NCI-H2029 treated with DMSO at 0.1 percent for 48 hours (cell line): ENCODE data around the gene TOR4A.

Source experiments
- DNase-seq: peaks from one replicate; lab custom pipeline; 2025; lab: John Stamatoyannopoulos, UW

Gene TOR4A

DNA sequence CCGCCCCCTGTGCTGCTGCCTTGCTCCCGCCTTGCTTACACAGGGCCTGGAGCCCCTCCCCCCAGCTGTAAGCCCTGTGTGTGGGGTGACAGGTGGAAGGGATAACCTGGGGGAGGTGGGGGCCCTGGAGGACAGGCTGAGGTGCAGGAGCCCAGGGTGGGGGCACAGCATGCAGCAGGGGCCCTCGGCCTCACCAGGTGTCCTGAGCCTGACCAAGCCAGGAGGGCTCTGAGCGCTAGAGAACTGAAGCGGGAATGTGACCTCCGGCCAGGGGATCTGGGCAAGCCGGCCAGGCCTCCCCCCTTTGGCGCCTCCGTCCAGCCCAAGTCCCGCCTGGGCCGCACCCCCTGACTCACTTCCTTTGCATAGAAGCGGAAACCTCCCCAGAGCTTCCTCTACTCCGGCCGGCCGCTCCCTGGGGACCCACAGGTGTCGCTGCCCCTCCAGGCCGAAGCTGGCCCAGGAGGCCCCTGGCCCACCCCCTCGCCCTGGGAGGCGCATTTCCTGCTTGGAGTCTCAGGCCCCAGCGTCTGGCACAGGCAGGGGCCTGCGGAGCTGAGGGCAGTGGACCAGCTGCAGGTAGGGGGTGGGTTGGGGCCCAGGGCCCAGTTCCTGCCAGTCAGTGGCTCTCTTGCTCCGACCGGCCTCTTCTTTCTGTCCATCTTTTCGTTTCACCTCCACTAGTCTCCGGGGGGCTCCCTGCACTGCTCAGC is at the start of gene TOR4A:
Gene TOR4A, plus strand, starts transcription at position 398 of the 713 bp plus-strand sequence. CDS start 964 bp downstream, outside the sequence.
- no peak for DNase-seq

DNA sequence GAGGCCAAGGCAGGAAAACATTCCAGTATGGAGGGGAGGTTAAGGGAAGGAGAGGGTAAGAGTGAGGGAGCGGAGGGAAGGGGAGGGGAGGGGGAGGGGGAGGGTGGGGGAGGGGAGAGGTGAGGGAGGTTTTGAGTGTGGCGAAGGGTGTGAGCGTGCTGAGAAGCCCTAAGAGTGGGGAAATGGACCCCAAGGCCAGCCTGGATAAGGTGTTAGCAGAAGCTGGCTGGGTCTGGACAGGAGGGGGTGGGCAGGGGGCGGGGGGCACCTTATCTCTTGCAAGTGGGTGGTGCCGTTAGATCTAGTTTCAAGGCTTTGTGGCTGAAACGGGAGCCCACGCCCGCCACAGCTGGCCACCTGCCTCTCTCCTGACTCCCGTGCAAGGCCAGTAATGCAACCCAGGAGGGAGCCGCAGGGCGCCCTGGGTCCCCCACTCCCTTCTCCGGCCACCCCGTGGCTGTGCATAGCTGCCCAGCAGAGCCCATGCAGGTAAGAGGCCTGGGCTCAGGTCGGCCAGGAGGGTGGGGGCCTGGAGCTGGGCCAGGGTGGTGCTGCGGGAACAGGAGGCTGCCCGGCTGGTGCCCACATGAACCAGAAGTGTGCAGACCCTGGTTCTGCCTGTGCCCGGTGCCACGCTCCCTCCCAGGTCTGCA is 49.5 kb upstream of the TOR4A start:
- DNase-seq: no peak

DNA sequence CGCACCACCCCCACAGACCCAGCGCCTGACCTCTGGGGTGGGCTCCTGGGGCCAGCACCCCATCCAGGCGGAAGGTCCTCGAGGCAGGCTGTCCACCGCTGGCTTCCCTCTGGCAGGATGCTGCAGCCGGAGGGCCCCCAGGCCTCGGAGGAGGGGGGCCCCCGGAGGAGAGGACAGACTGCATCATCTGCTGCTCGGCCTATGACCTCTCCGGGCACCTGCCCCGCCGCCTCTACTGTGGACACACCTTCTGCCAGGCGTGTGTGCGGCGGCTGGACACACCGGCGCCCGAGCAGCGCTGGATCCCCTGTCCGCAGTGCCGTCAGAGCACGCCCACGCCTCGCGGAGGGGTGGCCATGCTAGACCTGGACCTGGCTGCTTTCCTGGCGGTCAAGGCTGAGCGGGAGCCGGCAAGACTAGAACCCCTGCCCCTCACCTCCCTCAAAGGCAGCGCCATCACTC is 49.0 kb upstream of the TOR4A start:
- DNase-seq: no peak

DNA sequence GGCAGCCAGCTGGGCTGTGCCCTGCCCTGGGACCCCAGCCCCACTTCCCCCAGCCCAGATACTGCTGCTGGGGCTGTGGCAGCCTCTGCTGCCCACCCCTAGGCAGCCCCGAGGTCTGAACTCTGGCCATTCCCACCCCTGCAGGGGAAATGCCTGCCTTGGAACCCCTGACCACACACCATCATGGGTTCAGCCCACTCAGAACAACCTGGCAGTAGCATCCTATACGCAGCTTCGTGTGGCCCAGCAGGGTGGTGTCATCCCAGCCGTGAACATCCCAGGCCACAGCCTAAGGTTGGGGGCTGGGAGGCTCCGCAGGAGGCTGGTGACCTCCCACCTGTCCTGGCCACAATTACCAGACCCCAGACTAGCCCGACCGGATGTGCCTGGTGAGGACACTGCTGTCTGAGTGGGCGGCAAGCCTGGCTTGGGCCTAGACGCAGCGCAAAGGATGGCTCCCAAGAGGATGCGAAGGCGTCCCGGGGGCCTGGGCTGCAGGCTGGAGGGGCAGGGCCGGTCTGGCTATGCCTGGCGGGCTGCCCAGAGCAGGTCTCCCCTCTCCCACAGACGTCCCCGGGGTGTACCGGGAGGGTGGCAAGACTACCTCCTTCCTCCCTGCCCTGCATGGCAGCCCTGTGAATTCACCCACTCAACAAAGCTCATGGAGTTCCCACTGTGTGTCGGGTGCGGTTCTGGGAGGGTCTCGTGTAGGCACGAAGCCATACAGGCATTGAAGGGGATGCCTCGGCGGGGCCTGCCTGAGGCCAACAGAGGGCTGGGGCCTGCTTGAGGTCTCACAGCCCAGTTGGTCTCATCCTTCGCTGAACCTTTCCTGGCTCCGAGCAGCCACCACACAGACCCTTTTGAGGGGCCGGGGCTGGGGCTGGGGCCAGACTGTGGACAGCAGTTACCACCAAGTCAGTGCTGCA is 48.3 kb upstream of the TOR4A start:
- no peak for DNase-seq

DNA sequence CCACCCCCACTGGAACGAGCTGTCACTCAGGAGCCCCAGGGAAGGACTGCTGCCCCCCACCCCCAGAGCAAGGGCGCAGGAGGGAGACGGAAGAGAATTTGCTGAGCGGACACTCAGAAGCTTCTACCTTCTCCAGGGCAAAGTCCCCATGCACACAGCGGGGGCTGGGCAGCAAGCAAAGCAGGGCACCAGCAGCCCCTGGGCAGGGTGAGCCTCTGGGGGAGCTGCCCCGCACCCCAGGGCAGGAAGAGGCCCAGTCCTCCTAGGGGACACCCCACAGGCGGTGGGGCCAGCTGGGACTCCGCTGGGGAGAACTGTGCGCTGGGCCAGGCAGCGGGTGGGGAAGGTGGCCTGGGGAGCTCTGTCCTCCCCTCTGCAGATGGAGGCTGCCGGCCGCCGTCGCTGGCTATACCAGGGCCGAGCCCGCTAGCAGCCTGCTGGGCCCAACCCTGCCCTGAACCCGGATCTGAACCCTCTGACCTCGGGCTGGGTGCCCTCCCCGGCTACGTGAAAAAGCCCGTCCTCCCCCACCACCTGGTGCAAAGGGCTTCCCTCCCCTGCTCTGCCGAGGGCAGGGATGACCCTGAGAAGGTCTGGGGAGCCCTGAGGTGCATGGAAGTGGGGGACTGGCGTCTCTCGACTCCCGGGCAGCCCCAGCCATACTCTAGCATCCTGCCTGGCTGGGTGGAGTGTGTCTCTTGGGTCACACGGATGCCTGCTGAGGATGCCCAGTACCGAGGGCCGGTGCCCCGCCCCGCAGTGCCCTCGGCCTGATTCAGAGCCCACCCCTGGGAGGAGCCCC is 47.4 kb upstream of the TOR4A start:
- no peak for DNase-seq

DNA sequence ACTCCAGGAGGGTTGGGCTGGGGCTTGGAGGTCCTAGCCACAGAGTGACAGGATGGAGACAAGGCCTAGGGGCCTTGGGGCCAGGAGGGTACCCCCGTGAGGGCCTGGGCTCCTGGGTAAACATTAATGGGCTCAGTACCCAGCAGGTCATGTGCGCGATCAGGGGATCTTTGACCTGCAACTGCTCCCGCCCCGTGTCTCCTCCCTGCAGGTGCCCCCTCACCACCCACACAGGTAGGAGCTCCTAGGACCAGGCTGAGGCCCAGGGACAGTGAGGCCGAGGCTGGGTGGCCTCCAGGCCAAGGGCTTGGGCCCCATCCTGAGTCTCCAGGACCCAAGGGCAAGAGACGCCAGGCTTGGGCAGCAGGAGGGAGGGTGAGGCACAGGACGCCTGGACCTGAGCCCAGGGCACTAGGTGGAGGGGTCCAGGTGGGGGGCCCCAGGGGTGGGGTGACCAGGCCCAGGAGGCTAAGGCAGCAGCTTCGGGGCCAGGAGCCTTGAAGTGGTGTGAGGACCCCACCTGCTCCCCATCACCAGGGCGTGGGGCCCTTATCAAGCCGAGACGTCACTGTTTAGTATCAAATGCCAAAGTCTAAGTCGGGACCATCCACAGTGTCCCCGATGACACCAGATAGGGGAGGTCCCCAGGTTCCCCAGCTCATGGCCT is 46.7 kb upstream of the TOR4A start, which contains the start of gene SLC34A3:
Gene SLC34A3, plus strand, starts transcription at position 197 of the 667 bp plus-strand sequence. CDS start 802 bp downstream, outside the sequence.
- no peak for DNase-seq

DNA sequence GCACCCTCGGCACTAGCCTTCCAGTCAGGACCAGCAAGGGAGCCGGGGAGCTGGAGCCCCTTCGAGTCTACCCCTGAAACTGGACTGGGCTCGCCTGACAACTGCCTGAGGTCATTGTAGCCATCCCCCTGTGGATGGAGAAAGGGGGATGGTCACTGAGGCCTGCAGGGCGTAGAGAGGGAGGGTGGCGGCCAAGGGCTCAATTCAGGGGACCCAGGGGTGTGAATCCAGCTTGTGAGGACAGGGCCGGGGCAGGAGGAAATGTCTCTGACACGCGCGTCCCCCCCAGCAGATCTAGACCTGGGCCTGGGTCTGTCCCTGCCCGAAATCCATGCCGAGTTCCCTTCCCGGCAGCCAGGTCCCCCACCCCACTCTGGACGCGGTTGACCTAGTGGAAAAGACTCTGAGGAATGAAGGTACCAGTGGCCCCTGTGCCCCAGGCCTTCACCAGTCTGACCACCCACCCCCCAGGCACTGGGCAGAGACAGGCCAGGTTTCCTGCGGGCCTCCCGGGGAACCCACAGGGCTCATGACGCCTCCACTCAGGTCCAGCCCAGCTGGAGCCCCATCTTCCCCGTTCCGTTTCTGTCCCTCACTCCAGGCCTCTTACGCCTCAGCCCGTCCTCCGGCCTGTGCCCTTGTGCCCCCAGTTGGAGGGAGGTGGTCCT is 46.0 kb upstream of the TOR4A start:
- no peak for DNase-seq

DNA sequence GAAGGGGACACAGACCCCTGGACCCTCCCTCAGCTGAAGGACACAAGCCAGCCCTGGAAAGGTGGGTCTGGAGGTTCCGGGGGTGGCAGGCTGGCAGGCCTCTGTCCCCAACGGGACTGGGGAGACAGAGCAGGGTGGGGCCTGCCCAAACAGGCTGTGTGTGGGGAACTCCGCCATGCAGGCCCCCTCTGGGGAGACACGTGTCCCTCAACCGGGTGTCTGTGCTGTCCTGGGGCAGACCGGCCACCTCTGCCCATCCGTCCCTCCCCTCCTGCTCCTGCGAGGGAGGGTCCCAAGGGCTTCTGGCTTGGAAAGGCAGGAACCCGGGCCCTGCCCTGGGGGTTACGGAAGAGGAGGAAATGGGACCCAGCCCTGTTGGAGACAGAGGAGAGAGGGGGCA is 45.4 kb upstream of the TOR4A start:
- DNase-seq: no peak

DNA sequence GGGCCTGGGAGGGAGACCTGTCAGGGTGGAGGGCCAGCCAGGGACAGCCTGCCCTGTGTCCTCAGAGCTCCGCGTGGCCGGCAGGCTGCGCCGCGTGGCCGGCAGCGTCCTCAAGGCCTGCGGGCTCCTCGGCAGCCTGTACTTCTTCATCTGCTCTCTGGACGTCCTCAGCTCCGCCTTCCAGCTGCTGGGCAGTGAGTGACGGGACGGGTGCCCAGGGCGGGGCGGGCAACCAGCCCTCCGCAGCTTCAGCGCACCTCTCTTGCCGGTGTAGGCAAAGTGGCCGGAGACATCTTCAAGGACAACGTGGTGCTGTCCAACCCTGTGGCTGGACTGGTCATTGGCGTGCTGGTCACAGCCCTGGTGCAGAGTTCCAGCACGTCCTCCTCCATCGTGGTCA is 45.0 kb upstream of the TOR4A start:
- DNase-seq: no peak

DNA sequence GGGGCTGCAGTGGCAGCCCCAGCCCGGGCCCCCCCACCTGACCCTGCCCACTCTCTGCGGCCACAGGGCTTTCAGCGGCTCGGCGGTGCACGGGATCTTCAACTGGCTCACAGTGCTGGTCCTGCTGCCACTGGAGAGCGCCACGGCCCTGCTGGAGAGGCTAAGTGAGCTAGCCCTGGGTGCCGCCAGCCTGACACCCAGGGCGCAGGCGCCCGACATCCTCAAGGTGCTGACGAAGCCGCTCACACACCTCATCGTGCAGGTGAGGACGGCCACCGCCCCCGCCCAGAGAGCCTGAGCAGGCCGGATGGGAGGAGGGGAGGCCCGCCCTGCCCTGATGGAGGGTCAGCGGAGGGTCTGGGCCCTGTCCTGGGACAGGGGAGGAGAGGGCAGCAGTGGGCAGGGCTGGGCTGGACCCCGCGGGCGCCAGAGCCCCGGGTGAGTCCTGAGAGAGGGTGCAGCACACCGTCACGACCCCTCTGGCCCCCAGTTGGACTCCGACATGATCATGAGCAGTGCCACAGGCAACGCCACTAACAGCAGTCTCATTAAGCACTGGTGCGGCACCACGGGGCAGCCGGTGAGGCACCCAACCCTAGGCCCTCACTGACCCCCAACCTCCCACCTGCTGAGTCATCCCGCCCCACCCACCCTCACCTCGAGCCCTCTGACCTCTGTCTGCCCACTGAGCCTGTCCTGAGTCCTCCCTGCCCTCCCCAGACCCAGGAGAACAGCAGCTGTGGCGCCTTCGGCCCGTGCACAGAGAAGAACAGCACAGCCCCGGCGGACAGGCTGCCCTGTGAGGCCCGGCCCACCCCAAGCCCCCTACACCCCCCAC is 44.2 kb upstream of the TOR4A start:
- no peak for DNase-seq

DNA sequence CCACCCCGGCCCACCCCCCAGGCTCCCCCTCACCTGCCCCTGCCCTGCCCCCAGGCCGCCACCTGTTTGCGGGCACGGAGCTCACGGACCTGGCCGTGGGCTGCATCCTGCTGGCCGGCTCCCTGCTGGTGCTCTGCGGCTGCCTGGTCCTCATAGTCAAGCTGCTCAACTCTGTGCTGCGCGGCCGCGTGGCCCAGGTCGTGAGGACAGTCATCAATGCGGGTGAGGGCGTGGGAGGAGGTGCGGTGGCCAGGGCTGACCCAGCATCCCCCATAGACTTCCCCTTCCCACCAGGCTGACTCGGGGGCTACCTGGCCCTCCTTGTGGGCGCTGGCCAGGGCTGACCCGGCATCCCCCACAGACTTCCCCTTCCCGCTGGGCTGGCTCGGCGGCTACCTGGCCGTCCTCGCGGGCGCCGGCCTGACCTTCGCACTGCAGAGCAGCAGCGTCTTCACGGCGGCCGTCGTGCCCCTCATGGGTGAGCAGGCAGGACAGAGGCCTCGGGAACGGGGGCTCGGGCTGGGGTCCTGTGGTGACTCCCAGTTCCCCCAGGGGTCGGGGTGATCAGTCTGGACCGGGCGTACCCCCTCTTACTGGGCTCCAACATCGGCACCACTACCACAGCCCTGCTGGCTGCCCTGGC is 43.4 kb upstream of the TOR4A start:
- no peak for DNase-seq

DNA sequence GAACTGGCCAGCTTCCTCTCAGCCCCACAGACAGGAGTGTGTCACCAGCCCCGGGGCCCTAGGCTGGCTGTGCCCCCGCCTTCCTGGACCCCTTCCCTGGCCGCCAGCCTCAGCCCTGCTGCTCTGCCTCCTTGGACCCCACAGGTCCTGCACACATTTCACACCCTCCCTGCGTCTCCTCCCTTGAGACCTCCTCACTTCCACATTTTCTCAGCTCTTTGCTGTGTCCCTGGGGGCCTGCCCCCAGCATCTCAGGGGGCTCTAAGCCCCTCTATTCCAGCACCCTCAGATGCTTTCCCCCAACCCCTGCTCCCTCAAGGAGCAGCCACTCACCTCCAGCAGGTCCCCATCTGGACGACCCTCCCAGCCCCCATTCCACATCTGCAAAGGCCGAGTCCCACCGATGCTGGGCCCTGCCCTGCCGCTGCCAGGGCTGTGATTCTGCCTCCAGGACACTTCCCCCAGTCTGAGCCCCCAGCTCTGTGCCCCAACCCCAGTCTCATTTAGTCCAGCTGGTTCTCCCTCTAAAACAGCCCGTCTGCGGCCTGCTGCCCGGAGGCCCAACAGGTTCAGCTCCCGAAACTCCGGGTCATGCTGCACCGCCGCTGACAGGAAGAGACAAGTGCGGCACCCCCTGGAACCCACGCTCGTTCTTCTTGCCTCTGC is 42.6 kb upstream of the TOR4A start:
- no peak for DNase-seq

DNA sequence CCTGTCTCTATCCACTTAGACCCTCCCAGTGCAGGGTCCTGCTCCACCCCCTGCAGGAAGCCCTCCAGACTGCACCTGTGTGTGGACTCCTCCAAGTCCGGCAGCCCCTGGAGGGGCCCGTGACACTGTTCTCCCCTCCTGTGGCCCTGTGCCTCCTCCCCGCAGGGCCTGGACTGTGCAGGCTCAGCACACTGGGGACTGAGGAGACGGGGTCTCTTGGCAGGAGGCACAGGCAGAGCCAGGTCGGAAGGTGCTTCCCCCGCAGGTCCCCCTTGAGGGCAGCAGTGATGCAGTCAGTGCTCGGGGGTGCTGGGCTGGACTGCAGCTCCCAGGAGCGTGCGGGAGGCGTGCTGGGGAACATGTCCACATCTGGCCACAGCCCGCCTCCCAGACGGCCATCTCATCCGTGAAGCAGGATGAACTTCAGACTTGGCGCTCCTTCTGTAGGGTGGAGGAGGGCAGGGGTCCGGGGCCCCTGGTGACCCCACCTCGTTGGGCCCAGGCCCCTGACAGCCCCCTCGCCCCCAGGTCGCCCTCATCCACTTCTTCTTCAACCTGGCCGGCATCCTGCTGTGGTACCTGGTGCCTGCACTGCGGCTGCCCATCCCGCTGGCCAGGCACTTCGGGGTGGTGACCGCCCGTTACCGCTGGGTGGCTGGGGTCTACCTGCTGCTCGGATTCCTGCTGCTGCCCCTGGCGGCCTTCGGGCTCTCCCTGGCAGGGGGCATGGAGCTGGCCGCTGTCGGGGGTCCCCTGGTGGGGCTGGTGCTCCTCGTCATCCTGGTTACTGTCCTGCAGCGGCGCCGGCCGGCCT is 41.9 kb upstream of the TOR4A start:
- DNase-seq: no peak

DNA sequence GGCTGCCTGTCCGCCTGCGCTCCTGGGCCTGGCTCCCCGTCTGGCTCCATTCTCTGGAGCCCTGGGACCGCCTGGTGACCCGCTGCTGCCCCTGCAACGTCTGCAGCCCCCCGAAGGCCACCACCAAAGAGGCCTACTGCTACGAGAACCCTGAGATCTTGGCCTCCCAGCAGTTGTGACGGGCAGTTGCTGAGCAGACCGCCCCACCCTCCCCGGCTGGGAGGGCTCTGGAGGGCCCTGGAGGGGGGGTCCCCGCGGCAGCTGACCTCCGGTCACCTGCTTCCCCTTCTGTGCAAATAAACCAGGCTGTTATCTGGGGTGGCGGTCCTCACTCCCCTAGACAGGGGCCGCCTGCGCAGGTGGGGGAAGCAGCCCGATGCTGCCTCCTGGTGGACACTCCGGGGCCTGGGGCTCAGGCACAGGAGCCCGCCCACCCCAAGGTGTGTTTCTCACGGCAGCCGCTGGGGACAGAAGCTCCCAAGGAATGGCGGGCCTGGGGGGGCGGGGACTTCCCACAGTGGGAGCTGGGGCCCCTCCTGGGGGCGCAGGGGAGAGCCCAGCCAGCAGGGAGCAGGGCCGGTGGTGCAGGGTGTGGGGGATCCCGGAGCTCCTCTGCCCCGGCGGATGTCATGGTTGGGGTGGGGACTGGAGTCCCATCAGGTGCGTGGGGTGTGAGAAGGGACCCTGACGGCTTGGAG is 41.1 kb upstream of the TOR4A start:
- peak; percentile 52 for DNase-seq

DNA sequence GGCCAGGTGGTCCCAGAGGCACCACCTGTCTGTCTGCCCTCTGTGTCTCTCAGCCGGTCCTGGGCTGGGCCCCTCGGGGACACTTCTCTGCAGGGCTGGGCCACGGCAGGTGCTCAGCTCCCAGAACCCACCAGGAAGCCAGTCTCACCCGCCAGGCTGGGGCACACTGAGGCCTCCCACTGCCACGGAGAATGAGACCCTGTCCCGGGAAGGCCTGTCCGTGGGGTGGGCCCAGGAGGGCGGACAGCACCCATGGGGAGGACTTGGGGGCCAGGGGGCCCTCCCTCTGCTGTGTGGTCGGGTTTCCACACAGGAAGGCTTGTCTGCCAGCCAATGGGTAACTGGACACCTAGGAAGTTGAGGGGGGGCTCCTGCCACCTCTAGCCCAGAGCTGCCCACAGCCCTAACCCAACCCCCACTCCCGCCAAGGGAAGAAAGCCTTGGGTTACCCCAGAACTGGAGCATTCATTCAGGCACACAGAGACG is 40.5 kb upstream of the TOR4A start:
- peak; percentile 26 for DNase-seq

DNA sequence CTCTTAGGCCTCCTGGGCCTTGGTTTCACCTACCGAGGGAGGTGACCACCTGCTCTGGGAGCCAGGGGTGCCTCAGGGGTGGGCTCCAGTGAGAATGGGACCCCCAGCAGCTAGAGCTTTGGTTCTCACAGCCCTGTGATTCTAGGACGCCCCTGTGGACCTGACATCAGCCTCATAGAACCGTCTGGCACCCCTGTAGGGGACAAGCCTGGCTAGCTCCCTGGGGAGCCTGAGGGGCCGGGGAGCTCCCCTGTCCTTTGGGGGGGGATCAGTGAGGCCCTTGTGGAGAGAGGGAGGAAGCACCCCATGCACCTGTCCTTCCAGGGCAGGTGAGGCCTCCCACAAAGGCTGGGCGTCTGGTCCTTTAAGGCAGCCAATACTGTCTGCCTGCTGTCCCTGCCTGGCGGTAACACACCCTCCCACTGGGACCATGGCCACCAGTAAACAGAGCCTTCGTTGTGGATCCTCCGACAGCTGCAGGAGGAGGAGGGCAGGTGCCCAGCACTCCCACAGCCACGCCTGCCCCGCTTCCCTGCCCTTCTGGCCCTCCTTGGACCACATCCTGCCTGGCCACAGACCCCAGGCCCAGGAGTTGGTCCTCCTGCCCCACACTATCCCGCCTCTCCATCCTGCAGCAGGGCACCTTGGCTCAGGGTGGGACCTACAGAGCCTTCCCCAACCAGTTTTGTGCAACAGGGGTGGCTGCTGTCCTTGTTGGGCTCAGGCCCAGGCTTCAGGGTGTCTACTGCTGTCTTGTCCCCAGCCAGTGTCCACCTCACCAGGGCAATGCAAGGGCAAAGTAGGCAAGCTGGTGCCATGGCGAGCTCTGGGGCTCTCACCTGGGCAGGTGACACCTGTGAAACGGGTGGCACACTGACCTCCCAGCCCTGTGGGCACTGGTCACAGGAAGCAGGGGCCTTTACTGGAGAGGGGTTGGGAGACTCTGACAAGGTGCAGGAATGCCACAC is 39.5 kb upstream of the TOR4A start:
- peak; percentile 38 for DNase-seq
